GM19238 (cell line): ENCODE measurements around the gene MAG.

ENCODE experiments used
- DNase-seq: peaks from one replicate; pipeline ENCODE4 v3.0.0; 2011; ENCODE audit warnings: low spot score; ENCODE audit not compliant: insufficient read length

MAG gene, protein sequence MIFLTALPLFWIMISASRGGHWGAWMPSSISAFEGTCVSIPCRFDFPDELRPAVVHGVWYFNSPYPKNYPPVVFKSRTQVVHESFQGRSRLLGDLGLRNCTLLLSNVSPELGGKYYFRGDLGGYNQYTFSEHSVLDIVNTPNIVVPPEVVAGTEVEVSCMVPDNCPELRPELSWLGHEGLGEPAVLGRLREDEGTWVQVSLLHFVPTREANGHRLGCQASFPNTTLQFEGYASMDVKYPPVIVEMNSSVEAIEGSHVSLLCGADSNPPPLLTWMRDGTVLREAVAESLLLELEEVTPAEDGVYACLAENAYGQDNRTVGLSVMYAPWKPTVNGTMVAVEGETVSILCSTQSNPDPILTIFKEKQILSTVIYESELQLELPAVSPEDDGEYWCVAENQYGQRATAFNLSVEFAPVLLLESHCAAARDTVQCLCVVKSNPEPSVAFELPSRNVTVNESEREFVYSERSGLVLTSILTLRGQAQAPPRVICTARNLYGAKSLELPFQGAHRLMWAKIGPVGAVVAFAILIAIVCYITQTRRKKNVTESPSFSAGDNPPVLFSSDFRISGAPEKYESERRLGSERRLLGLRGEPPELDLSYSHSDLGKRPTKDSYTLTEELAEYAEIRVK

DNA sequence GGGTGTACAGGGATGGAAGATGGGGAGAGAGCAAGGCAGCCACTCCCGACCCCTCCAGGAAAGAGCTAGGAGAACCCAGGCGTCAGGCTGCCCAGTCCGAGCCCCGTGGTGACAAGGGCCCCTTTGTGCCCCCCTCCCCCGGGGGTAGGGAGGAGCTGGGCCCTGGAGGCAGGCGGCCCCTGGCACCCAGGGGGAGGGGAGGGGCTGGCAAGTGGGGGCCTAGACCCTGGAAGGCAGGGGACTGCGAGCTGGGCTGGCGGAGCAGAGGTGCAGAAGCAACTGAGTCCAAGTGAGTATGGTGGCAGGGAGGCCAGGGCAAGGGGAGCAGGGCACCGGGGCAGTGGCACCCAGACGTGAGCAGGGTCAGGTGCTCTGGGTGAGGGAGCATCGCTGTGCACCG, at the start of gene MAG:
TSS of gene MAG (plus strand) at position 246 of the 400 bp plus-strand sequence. CDS start 3,248 bp downstream, outside the sequence.
- no peak for DNase-seq

DNA sequence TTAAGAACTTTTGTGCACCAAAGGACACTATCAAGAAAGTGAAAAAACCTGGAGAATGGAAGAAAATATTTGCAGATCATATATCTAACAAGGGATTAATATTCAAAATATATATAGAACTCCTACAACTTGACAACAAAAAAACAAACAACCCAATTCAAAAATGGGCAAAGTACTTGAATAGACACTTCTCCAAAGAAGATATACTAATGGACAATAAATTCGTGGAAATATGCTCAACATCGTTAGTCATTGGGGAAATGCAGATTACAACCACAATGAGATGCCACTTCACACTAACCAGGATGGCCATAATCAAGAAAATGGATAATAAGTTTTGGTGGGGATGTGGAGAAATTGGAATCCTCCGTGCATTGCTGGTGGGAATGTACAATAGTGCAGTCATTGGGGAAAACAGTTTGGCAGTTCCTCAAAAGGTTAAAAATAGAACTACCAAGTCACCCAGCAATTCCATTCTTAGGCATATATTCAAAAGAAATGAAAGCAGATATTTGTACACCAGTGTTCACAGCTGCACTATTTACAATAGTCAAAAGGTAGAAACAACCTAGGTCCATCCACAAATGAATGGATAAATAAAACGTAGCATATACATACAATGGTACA, 45.4 kb upstream of the MAG start:
- no peak for DNase-seq

DNA sequence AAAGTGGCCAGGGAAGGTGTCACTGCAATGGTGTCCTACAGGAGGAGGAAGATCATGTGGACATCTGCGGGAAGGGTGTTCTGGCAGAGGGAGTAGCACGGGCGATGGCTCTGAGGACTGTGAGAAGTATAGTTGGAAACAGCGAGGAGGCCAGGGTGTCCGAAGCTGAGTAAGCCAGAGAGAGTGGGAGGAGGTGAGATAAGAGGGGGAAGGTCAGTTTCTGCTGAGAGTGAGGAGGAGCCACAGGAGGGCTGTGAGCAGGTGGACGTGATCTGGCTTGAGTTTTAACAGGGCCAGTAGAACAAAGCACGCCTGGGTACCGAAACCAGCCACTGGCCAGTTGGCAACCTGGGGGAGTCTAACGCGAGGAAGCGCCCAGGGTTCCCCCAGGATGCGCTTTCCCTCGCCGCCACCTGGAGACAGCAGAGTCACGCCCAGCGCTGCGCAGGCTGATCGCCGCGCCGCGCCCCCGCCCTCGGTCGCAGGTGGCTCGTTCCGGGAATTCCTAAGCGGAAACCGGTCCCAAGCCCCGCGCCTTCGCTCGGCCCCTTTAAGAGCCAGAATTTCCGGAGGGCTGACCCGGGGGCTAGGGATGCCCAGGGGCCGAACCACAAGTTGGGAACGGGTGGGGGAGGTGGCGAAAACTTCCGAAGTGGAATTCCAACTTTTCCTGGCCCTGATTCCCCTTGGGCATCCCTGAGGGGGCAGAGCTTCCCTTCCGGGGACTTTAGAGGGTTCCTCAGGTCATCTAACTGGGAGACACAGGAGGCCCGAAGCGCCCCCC, 44.2 kb upstream of the MAG start:
- DNase-seq: peak; percentile 61

DNA sequence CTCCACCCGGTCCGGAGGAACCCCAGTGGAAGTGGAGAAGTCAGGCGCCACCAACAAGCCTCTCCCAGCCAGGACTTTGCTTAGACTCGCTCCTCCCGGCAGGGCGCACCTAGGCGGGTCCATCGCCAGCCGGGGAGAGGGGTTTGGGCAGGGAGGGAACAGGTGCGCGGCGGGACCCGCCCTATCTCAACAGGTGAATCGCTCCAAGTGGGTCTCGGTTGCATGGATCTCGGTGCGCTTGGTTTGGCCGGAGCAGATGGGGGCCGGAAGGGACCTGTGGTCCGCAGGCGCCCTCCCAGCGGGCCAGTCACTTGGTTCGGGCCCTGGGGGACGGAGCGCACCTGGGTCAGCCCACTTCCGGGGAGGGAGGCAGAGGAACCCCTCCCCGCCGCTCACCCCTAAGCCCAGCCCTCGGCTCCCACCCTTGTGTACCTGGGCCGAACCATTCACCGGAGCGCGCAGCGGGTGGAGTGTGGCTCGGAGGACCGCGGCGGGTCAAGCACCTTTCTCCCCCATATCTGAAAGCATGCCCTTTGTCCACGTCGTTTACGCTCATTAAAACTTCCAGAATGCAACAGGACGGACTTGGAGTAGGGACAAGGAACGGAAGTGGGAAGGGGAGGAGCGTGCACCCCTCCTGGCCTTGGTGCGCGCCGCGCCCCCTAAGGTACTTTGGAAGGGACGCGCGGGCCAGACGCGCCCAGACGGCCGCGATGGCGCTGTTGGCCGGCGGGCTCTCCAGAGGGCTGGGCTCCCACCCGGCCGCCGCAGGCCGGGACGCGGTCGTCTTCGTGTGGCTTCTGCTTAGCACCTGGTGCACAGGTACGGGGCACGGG, 43.4 kb upstream of the MAG start, which contains the start of gene LSR:
TSS of gene LSR (plus strand) at position 693 of the 836 bp plus-strand sequence. CDS start at position 714, 21 bp downstream.
- DNase-seq: peak; percentile 95

DNA sequence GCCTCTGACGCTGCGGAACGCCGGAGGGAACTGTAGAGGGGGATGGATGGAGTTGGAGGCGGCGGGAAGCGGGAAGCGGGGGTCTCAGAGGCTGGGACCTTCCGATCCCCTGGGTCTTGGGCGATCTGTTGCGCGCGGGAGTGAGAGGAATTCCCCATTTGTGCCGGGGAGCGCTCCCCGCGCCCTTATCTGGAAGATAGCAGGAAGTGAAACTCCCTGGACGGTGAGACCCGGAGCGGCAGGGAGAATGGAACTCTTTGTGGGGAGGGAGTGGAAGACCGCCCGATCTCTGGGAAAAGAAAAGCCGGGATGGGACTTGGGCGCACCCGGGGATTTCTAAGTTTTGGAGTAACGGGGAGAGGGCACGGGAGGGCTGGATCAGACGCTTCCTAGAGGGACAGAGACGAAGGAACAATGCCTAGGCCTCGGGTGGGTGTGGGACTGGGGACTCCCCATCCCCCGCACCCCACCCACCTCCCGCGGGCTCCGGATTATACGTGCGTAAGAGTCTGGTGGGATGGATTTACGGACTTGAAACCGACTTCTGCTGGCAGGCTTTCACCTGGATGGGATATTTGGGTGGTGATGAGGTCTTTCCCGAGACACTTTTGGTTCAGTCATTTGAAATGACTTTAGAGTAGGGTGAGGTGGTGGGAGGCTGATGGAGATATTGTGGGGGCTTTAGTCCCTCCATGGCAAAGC, 42.7 kb upstream of the MAG start:
- DNase-seq: no peak

DNA sequence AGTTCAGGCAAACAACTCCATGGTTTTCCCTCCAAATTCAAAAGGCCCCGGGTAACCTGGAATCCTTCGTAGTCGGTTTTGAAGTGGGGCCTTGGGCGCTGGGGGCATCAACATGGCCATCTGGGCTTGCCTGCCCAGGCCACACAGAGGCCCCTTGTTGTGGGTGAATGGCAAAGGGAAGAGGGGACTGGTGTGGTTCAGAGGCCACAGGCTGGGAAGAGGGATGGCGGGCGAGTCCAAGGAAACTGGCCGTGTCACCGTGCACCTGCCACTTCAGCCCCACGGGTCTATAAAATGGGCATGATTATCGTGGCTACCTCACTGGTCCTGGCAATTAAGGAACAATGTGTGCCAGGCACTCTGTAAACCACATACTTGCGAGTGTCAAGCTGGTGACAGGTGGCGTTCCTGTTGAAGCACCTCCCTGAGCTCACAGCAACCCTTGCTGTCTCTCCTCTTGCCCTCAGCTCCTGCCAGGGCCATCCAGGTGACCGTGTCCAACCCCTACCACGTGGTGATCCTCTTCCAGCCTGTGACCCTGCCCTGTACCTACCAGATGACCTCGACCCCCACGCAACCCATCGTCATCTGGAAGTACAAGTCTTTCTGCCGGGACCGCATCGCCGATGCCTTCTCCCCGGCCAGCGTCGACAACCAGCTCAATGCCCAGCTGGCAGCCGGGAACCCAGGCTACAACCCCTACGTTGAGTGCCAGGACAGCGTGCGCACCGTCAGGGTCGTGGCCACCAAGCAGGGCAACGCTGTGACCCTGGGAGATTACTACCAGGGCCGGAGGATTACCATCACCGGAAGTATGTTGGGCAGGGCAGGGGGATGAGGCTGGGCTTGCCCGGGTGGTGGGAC, 41.9 kb upstream of the MAG start:
- no peak for DNase-seq

DNA sequence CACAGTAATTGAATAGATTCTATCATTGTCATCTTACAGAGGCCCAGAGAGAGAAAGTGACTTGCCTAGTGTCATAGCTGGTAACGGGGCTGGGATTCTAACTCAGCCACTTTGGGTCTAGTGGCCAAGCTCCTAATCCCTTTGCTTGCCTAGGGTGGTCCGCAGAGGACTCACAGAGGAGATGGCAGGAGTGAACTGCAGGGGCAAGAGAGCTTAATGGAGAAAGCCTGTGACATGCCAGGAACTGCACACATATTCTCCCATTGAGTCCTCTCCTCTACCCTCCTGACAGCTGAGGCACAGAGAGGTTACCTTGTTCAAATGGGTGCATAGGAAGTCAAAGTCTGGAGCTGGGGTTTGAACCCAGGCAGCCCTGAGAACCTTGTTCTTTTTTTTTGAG, 40.5 kb upstream of the MAG start:
- DNase-seq: no peak

DNA sequence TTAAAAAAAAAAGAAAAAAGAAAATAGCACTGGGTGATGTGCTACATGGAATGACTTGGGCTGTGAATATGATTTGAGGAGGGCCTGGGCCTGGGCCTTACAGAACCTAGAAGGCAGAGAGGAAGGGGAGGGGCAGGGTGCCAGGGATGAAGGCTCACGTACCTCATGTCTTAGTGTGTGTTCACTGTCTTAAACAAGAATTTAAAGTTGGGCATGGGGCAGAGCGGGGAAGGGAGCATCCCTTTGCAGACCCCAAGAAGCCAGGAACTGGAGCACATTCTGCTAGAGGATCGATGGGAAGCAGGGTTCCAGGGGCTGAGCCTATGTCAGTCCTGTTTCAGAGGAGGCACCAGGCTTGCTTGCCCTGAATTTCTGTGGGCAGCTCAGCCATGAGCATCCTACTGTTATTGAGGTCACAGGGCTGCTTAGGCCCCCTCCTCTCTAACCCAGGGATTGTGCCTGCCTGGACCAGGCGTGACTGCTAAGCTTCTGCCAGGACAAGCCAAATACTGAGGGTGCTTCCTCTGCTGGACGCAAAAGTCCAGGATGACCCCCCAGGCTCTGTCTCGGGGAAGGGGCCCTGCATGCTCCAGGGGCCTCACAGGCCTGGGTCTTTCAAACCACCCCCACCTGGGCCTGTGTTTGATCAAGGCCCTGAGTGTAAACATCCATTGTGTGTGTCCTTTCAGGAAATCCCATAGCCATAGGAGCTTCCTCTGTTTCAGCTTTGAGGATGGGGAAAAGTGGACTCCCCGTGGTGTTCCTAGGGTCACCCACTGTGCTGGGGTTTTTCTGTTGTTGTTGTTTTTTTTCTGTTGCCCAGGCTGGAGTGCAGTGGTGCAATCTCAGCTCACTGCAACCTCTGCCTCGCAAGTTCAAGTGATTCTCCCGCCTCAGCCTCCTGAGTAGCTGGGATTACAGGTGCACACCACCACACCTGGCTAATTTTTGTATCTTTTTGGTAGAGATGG, 38.4 kb upstream of the MAG start:
- DNase-seq: no peak

DNA sequence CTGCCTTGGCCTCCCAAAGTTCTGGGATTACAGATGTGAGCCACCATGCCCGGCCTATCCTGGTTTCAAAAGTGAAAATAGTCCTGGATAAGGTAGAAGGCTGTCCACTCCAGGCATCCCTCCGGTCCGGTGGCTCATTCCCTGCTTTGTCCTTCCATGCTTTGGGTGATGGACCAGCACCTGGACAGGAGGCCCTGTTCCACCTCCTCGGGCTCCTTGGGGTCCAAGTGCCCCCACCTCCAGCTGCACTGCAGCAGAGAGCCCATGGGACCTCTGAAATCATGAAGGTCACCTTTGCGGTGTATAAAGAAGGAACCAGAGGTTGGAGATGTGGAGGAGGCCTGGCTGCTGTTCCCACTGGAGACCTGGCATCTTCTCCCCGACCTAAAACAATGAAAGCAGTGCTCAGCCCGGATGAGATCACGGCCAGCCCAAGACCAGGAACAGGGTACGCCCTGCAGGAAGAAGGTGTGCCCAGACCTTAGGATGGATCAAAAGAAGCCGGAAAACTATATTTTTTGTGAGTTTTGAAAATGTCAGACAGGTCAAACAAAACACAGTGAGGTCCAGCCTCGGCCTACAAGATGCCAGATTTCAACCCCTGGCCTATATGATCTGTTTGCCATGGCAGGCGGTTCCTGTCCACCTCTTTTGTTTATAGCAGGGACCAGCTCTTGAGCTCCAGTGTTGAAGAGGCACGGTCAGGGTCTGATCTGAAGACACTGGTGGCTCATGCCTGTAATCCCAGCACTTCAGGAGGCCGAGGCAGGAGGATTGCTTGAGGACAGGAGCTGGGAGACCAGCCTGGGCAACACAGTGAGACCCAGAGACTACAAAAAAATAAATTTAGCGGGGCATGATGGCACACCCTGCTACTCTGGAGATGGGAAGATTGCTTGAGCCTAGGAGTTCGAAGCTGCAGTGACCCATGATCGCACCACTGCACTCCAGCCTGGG, 37.3 kb upstream of the MAG start:
- no peak for DNase-seq

DNA sequence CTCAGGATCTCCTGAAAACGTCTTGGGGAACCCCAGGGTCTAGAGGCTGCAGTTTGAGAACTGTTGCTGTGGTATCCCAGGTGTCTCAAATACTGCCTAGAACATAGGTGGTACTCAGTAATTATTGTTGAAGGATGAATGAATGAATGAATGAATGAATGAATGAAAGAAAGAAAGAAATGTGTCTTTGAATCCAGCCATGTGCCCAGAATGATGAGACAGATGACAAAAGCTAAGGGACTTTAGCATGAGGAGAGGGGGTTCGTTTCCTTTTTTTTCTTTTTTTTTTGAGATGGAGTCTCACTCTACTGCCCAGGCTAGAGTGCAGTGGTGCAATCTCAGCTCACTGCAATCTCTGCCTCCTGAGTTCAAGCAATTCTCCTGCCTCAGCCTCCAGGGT, 35.4 kb upstream of the MAG start:
- DNase-seq: no peak

DNA sequence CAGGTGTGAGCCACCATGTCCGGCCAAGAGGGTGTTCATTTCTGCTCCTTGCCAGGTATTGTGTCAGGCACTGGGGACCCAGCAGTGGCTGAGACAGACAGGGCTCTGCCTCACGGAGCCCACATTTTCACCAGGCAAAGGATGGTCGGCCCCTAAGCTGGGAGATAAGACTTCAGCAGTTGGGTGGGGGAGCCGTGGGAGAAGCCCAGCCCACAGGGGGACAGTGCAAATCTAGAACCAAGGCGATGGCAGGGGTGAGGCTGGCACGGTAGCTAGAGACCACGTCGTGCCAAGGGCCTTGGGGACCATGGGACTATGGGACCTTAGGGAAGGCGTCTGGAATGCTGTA, 34.9 kb upstream of the MAG start:
- no peak for DNase-seq

DNA sequence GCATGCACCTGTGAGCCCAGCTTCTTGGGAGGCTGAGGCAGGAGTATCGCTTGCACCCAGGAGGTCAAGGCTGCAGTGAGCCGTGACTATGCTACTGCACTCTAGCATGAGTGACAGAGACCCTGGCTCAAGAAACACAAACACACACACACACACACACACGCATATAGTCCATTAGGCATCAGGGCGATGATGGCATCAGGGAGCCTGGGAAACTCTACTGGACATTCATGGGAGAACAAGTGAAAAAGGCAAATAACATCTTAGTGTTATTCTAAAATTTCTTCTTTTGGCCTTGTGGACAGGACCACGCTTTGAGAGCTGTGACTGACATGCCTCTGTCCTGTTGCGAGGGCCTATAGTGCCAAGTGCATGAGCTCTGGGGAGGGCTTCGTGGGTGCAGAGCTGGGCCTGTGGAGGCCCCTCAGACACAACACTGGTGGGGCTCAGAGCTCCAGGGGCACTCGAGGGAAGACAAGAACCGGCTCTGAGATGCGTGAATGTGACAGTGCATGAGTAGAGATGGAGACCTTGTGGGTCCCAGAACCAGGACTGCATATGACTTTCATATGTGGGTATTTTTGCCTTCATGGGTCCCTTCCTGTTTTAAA, 31.2 kb upstream of the MAG start:
- DNase-seq: no peak

DNA sequence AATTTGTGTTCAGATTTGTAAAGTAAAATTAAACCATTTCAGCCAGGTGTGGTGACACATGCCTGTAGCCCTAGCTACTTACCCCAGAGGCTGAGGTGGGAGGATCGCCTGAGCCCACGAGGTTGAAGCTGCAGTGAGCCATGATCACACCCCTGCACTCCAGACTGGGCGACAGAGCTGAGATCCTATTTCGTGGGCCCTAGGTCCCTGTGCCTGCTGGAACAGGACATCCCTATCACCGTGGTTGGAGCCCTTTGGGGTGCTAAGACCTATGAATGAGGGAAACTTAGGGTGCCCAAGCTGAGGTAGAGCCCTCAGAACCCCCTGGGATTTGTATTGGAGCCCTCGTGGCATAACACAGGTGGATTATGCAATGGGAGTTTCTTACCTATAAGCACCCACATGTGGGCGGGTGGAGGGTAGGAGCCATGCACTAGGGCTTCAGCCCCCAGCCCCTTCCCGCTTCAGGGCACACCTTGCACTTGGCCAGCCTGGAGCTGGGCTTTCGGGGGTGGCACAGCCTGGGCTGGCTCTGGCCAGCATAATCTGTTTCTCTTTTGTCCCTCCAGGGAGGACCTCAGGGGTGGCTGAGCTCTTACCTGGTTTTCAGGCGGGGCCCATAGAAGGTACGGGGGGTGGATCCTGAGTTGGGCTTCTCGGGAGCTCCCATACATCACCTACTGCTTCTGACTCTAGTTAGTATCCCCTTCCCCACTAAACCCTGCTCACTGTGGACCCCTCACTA, 30.4 kb upstream of the MAG start:
- no peak for DNase-seq

DNA sequence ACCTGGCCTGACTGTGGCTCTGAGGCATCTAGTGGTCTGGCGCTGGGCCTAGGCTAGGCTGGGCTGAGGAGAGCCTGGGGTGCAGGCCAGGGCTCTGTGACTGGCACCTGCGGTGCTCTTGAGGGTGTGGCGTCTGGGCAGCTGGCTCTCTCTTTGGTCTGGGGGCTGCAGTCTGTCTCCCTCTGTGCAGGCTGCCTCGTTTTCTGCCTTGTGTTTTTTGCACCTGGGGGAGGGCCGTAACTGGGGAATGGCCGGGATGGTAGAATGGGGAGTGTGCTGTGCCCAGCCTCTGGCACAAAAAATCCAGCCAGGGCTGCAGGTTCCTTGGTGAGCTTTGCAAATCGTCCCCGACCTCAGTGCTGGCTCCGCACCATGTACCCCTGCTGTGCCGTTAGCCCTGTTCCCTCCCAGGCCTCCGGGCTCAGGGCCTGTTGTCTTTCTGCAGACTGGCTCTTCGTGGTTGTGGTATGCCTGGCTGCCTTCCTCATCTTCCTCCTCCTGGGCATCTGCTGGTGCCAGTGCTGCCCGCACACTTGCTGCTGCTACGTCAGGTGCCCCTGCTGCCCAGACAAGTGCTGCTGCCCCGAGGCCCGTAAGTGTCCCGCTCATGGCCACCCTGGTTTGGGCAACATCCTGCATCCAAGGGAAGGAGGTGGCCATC, 29.7 kb upstream of the MAG start:
- no peak for DNase-seq
